NOMO-1 (cell line): Measurements from ENCODE around the gene TANC1.

ENCODE experiments used
- DNase-seq, 2 experiments: peaks; one replicate each; lab custom pipeline; 2025; ENCODE audit not compliant: unreplicated experiment in 2 of 2; lab: John Stamatoyannopoulos, UW

Gene TANC1

DNA sequence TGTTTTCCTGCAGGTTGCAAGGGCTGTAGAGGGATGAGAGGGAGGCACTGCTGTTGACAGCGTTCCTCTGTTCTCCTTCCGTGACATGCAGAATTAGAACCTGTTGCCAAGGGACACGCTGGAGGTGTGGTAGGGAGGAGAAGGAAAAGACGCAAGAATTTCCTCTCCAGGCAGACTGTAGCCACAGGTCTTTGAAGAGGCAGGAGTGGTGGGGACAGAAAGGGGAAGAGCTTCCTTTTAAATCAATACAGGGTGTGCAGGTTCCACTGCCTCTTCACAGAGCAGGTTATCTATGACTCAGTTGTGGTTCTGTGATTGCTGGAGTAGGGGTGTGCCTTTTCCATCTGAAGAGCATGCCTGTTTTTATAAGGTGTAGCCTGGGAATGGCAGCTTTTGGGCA lies 185.0 kb downstream of the TANC1 start:
- DNase-seq = no peak

DNA sequence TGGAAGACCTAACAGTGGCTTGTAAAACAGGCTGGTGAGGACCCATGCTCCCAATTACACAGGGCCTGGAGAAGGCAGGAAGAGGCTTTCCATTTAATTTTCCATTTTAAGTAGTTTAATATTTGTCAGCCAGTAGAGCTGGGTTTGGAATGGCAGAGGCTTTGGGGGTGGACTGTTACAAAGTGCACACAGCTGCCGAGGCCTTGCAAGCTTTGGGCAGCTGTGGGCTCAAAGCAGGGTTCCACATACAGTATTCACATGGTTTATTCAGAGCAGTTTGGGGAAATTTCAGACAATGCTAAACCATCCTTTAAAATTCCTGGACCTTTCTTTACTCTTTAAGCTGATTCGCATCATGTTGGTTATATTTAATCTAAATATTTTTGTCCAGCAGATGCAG lies 185.5 kb downstream of the TANC1 start:
- no peak for DNase-seq

DNA sequence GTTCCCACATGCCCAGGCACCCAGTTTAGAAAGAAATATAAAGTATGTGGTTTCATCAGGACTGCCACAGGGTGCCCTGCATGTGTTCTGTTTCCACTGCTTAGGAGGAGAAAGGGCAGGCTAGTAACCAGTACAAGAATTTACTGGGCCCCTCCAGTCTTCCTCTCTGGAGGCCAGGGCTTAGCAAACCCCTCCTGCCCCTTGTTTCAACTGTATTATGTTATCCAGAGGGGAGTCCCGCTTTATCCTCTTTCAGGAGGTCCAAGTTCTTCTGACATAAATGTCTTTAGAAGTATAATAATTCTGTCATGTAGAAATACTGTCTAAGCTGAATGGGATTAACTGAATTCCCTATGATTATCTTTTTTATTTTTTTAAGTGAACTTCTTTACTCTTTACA lies 185.9 kb downstream of the TANC1 start:
- no peak for DNase-seq

DNA sequence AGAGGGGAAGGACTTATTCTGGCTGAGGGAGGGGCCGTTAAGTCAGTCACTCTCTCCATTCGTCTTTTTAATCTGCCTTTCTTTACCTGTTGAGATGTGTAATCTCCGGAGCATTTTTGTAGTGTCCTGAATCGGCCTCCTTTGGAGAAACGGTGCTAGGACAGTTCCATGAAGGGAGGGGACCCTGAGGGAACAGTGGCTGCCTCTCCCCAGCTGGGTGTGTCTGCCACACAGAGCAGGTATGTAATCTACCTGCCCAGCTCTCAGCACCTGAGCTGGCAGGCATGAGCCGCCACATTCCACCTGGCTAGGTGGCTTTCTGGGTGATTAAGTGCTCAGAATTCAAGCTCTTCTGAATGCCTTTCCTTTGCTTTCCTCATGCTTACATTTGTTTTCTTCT lies 186.9 kb downstream of the TANC1 start:
- no peak for DNase-seq

DNA sequence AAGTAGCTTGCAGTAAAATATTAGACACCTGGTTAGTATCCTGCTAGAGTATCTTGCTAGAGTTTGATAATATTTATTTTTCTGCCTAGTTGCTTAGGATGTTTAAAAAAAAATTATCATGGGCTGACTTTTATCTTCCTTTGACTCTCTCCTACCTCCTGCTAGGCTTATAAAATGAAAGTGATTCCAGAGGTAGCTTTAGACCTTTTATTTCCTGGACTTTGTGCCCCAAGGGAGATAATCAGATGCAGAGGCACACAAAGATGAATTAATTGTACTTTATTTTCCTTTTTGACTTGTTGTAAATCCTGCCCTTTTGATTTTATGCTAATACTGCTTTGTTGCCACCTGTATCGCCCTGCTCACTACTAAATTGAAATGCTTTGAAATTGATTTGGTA lies 187.4 kb downstream of the TANC1 start:
- DNase-seq = no peak

DNA sequence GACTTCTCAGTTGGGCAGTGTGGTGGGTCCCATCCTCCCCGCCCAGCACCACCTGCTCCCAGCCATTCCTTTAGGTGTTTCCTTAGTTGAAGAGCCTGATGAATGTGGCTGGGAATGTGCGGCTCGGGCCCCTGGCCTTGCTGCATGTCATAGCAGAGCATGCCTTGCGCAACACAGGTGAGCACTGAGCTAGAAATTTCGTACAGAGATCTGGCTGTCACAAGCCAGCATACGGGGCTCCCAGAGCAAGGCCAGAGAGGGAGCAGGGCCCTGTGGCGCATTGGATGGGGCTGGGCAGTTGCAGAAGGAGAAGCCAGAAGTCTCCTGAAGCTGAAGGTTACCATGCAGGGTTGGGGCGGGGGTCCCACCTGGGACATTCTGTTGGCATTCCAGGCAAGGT lies 188.4 kb downstream of the TANC1 start:
- DNase-seq = no peak

DNA sequence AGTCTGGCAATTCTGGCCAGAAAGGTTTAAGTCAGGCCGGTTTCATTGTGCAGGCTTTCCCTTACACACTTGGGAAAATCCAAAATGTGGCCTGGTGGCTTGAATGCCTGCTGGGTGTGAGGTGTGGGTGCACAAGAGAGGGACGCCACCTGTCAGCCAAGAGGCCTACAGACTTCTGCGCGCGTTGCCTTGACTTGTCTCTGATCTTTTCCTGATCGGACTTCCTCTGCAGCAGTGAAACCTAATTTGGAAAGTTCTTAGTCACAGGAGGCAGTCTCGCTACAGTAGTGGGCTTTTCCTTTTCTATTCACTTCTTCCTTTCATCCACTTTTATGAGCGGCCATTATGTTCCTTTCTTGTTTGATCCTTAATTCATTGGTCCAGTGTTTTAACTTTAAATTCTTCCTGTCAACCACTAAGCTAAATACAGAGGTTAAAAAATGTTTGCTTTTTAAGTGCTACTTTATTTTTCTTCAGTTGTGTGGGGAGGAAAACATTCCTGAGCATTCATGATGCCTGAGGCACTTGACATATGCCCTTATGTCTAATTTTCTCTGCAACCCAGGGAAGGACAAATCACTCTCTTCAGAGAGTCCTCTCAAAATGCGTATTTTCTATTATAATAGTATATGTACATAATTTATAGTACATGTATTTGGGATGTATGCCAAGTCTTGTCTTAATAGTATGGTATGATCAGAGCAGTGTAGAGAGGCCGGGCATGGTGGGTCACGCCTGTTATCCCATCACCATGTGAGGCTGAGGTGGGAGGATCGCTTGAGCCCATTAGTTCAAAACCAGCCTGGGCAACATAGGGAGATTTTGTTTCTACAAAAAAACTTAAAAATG lies 189.1 kb downstream of the TANC1 start:
- no peak for DNase-seq

DNA sequence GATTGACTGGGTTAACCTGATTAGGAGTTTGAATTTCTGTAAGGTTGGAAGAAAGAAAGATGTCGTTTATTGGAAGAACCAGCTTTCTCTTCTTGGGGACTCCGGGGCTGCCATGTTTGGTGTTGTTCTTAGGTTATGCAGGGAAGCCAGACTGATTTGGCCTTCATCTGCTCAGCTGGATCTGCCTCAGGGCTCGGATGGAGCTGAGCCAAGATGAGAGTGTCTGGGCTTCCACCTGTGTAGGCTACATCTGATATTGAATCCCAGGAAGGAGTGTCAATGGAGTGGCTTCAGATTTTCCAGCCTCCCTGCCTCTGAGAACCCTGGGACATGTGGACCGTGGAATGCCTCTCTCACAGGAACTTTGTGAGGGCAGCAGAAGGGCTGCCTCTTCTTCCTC lies 192.0 kb downstream of the TANC1 start:
- no peak for DNase-seq

DNA sequence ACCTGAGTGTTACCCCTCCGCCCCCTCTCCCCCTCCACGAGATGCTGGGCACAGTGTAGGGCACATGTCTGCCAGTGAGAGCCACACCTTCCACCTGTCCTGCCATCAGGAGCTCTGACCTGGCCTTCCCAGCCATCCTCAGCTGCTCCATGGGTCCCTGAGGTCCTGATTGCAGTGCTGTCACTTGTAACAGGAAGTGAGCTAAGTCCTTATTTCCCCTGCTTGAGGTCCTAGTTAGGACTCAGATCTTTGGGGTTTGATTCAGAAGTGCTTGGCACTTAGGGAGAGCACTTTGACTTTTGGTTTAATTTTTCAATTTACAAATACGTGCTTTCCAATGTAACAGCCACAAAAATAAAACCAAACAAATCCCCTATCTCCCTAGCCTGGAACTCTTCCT lies 192.5 kb downstream of the TANC1 start:
- peak in 1 of 2 experiments; percentile 13 for DNase-seq

DNA sequence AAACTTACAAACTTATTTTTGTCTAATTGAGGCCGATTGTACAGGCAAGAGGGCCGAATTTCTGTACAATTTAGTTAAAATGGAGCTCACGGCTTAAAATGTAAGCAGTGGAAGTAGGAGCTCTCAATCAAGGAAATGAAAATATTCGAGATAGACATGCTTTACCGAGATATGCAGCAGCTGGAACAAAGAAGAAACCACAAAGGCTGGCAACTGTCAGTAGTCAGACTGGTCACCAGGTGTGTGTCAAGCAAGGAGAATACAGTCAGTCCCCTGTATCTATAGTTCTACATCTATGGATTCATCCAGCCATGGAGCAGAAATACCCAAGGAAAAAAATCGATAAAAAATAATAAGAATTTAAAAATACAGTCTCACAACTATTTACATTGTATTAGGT lies 195.5 kb downstream of the TANC1 start:
- no peak for DNase-seq

DNA sequence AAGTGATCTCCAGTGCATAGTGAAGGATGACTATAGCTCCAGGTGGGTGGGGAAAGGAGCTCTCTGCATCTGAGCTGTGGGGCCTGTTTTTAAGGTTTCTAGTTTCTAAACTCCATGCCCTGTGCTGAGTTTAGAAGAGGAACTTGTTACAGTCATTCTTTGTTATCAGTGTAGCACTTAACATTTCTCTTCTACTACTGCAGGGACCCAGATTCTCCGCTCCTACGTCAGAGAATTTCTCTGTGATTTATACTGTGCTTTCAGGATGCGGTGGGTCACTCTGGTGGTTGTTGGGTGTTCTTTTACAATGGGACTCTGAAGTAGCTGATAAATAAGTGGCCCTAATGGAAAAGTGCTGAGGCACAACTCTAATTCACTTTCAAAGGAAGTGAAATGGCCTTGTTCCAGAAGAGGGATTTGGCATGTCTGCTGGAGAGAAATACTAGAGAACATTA lies 196.0 kb downstream of the TANC1 start:
- no peak for DNase-seq

DNA sequence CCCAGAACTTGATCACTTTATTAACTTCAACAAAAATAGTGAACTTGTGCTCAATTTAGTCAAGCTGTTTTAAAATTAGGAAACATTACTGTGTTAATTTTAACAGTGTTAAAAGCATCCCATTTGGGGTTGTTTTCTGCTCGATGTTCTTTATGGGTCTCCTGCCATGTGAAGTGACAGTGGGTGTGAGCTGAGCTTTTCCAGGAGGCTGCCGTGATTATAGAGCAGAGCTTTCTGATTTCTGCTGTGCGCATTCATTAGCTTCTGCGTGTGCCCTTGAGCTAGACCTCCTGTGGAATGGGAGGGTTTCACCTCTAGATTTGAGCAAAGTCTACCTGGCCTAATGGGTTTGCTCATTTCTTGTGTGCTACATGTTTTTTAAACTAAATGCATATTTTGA lies 196.6 kb downstream of the TANC1 start:
- no peak for DNase-seq

DNA sequence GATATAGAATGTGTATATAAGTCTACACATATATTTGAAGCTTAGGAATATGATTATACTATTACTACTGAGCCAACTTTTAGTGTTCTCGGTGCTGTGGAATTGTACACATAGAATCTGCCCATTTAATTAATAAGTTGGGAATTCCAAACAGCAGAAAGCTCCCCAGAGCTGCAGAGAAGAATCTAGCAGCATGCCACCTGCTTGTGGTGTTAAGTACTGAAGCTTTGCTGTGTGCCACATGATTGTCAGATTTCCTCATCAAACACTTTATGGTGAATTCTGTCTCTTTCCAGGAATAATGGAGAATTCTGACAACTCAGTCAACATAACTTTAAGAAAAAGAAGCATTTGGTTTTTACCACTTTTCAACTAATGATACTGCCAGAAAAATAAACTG lies 200.3 kb downstream of the TANC1 start:
- no peak for DNase-seq

DNA sequence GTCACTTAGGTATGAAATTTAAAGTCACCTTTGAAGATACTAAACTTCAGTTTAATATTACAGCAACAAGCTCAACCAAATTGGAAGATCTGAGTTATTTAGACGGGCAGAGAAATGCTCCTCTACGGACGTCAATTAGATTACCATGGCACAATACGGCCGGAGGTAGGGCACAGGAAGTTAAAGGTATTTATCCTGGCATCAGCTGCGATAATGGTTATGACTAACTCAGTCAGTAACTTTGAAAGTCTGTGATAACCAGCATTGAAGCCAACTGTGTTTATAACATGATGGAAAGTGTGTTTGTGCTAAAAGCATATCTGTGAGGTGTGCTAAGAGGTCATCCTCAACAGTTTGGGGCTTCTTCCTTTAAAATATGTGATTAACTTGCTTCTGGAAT lies 200.7 kb downstream of the TANC1 start:
- DNase-seq = no peak

DNA sequence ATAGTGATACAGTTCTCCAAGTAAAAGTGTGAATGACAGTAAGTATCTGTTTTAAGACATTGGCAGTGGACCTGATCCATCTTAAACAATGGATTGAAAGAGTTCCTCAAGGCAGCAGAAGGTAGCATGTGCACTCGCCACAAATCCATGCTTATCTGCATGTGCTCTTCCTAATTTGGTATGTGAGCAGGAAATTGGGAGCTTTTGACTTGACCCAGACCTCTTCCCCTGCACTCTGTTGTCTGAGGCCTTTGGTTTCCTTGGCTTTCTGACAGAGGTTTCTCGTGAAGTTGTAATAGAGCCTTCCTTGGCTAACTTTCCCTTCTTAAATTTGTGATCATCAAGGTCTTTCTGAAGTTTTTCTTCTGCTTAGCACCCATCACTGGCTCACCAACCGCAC lies 204.0 kb downstream of the TANC1 start:
- no peak for DNase-seq

DNA sequence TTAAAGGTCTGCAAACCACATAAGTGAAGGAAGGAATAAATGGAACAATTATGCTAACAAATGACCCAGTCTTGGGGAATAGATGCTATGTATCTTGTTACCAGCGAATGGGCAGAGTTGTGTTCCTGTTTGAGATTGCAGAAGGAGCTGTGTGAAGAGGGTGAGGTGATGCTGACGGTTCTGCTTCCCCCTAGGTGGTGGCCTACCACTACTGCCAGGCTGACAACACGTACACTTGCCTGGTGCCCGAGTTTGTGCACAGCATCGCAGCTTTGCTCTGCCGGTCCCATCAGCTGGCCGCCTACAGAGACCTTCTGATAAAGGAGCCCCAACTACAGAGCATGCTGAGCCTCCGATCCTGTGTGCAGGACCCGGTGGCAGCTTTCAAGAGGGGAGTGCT lies 206.3 kb downstream of the TANC1 start:
- no peak for DNase-seq

DNA sequence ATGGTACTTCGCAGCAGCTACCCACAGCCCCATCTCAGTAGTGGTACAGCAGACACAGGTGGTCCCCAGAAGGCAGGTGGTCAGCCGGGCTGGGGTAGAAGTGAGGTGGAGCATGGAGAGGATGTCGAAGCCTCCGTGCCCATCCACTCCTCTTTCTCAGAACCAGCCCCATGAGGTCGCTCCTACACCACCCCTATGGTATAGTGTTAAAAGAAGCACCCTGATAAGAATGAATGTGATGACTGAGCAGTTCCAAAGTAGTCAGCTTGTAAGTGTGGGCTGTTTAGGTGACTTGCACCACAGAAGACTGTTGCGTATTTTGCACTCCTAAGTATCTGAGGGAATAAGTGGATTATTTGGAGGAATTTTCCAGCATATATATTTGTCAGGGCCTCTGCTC lies 206.7 kb downstream of the TANC1 start:
- no peak for DNase-seq

DNA sequence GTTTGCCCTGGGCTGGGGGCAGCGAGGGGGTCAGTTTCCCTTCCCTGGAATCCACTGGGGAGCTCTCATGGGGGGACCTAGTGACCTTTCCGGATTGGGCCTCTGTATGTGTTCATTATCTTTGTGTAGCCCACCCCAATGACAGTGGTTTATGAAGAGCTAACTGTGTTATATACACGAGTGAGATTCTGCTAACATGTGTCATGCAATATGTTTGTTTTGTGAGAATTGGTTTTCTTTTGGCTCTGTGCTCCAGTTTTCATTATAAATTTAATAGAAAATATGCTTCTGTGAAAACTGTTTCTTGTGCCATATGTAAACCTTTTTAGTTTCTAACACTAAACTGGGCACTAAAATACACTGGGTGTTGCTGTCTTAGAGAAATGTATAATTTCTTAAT lies 207.5 kb downstream of the TANC1 start:
- DNase-seq = no peak

DNA sequence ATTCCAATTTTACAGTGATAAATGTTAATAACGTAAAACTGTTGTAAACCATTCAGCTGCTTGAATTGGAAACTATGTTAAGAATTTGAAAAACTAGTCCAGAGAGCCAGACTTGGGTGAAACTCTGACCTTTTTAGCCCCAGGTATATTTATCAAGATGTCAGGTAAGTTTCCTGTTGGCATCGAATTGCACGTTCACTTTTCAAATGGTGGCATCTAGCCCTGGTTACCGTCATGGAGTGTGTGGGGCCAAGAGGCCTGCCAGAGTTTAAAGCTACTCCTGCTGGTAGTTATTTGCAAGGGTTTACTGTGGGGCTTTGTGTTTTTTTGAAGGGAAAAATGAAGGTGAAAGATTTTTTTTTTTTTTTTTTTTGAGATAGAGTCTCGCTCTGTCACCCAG lies 208.1 kb downstream of the TANC1 start:
- DNase-seq = no peak

DNA sequence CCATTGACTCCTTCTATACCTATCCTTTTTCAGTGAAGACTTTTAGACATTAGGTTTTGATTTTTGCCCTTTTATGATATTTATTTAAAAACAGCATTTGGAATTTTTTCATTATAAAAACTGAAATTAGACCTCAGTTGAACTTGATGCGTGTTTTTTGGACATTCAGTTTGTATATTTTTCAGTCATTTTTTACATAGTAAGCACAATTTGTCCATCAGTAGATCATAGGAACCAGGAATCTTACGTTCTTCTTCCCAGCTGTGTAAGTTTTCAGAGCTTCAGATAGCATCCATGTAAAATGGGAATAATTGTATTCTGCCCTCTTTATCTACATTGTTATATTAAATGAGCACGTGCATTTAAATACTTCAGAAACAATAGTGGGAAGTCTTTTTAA lies 208.9 kb downstream of the TANC1 start:
- no peak for DNase-seq

DNA sequence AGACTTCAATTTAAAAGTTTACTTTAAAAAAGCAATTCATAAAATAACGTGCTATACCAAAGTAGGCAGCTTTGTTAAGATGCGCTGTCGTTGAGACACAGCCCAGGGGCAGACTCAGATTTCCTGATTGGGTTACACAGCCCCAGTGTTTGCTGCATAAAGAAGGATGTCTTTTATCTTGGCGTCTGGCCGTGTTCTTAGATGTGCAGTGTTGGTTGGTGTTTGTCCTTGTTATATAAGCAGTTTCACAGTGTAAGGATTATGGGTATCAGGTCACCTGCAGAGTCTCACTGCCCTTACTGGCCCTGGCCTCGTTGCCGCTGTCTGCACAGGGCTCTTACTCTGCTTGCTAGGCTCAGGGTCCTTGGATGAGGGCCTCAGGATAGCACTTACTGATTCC lies 209.5 kb downstream of the TANC1 start:
- DNase-seq = no peak

DNA sequence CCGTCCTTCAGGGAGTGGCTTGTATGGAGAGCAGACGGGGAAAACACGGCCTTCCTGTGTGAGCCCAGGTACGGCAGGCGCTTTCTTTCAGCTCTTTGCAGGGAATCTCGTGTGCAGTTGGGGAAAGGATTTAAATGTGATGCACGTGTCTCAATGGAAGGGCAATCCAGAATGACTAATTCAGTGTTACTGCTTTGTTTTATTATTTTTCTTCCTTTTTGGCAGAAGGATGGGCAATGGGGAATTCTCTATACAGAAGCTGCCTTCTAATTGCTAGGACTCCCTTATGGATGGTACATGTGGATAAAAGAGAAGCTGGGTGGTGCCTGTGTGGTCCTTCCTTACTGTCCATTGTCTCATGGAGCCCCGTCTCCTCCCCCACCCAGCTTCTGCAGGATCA lies 210.7 kb downstream of the TANC1 start:
- DNase-seq = no peak

DNA sequence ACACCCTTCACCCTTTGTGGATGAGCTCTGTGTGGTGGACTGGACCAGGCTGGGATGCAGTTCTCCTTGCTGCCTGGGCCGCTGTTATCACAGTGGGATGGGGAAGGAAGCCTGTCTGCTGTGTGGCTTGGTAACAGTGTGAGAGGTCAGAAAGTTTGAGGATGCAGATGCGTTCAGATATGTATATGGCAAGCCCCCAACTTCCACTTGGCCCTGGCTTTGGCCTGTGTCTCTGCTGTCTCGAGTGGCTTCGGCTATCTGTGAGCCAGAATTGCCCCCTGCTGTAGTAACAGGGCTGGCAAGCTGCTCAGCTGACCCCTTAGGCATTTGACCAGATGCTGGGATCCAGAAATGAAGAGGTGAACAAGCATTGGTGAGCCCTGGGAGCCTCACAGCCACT lies 211.3 kb downstream of the TANC1 start:
- DNase-seq = no peak
